Suprapubic skin (tissue), 3 donors: Measurements from ENCODE around the gene TMEM242.

Experiments
- POLR2AphosphoS5 ChIP-seq, 3 donors: sonication (generic); formaldehyde crosslinking; IDR thresholded peaks; one replicate each; pipeline ENCODE4 v1.6.1; 2017; ENCODE audit warnings: antibody characterized with exemption in 3 of 3
- TF ChIP-seq, protein P1 (sequence below), 2 donors: fragments of 200-600 bp in 1 of 2; fragments of 450-650 bp in 1 of 2; sonication (generic) in 1 of 2; IDR thresholded peaks; one replicate each; pipeline ENCODE4 v1.5.1; 2016 to 2019; ENCODE audit warnings: antibody characterized with exemption in 2 of 2, mild to moderate bottlenecking in 1 of 2, moderate library complexity in 1 of 2

DNA sequence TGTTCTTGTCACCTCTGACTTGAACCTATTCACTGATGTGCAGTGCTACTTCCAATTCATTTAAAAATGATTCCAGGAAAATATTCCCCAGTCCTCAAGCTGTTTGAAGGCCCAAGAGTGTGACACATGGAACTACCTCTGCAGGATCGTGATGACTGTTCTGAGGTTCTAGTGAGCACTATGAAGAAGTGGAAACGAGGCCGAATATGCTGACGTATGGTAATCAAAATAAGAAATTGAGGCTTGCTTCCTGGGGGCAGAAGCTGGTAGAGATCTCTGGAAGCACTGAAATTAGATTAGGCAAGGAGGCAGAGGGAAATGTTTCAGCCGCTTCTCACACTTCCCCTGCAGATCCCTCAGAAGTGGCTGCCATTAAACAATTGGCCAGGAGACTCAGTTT is 15.7 kb downstream of the TMEM242 start:
- TF ChIP-seq, protein P1, sequence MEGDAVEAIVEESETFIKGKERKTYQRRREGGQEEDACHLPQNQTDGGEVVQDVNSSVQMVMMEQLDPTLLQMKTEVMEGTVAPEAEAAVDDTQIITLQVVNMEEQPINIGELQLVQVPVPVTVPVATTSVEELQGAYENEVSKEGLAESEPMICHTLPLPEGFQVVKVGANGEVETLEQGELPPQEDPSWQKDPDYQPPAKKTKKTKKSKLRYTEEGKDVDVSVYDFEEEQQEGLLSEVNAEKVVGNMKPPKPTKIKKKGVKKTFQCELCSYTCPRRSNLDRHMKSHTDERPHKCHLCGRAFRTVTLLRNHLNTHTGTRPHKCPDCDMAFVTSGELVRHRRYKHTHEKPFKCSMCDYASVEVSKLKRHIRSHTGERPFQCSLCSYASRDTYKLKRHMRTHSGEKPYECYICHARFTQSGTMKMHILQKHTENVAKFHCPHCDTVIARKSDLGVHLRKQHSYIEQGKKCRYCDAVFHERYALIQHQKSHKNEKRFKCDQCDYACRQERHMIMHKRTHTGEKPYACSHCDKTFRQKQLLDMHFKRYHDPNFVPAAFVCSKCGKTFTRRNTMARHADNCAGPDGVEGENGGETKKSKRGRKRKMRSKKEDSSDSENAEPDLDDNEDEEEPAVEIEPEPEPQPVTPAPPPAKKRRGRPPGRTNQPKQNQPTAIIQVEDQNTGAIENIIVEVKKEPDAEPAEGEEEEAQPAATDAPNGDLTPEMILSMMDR (IDR thresholded peaks at IDR 0.05) = no peak
- TF ChIP-seq POLR2AphosphoS5 (IDR thresholded peaks at IDR 0.05) = no peak
